GM21529 (cell line): ENCODE measurements around the gene FAM120B.
"Not testable (repeated sequence)": the region's sequence is repeated elsewhere in the genome, so short reads cannot be mapped to it uniquely, and the experiment has no call there.

ENCODE experiments used
- ATAC-seq: cut with Tn5 transposase; IDR thresholded peaks from one replicate; pipeline ENCODE4 v1.9.1; 2021; ENCODE audit not compliant: unreplicated experiment

FAM120B gene

DNA sequence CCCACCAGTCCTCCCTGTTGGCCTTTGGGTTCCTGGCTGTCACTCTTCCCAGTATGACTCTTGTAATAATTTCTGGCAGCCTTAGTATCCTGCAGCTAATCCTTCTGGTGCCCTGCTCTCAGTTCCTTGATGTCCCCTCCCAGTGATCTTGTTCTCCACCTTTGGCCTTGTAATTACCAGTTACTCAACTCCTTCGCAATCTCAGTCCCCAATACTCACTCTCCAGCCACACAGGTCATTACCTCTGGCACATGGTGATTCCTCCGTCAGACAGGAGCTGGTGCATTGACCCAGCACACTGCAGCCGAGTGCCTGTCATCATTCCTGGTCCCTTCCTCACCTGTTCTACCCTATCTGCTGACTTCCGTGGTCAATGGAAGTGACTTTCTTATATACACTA, 101.4 kb downstream of the FAM120B start:
- no peak for ATAC-seq

- ATAC-seq: not testable (repeated sequence)
Measured at GRCh38 chr6:170409746-170410145, 103.2 kb downstream of the FAM120B start.

- ATAC-seq: no peak
Measured at GRCh38 chr6:170410241-170410640, 103.7 kb downstream of the FAM120B start.

DNA sequence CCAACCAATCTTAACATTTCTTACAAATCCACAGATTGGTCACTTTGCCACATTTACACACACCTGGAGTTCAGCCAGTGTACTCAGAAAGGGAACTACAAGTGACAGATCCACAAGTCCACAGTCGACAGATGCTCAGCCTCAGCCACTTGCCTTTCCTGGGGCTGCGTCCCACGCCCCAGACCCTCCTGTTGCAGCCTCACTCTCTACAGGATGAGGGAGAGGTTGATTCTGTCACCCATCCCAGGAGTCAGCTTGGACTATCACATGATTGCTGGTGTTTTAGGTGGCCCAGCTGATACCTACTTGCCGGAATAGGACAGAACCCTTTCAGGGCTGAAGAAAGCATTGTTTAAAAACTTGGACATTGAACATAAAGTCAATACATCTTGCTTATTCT, 108.8 kb downstream of the FAM120B start:
- ATAC-seq: no peak

DNA sequence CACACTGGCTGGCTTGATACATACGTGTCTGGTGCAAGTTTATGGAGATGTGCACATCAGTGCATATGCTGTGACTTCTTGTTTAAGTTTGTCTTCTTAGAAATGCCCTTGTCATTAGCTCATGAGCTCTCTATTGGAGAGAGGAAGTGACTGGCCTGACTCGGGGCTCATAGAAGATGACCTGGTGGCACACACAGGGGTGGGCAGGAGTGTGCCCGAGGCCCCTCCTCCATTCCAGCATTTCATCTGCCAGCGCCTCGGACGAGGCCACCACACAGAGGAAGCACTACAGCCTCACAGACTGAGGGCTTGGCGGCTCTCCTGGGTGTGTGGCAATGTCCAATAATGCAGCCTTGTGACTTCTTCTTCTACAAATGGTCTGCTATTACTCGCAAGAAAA, 109.7 kb downstream of the FAM120B start:
- no peak for ATAC-seq

GRCh38 chr6:170416959-170417606, 110.5 kb downstream of the FAM120B start:
- ATAC-seq: no peak

- no peak for ATAC-seq
Measured at GRCh38 chr6:170417881-170418280, 111.3 kb downstream of the FAM120B start.

DNA sequence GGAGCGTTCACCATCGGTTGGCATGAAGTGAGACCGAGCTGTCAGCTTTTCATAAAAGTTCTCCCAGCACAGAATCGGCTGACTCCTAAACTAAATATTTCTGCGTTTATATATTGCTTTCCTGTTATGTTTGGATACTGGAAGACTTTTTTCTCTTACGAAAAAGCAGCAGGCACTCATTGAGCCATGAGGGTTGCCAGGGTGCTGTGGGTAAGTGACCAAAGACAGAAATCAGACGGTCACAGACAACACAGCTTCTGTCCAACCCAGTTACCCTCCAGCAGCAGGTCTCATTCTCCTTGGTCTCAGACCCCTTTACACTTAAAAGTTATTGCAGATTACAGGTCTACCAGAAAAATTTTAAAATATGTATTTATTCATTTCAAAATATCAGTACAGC, 113.7 kb downstream of the FAM120B start:
- ATAC-seq: no peak

DNA sequence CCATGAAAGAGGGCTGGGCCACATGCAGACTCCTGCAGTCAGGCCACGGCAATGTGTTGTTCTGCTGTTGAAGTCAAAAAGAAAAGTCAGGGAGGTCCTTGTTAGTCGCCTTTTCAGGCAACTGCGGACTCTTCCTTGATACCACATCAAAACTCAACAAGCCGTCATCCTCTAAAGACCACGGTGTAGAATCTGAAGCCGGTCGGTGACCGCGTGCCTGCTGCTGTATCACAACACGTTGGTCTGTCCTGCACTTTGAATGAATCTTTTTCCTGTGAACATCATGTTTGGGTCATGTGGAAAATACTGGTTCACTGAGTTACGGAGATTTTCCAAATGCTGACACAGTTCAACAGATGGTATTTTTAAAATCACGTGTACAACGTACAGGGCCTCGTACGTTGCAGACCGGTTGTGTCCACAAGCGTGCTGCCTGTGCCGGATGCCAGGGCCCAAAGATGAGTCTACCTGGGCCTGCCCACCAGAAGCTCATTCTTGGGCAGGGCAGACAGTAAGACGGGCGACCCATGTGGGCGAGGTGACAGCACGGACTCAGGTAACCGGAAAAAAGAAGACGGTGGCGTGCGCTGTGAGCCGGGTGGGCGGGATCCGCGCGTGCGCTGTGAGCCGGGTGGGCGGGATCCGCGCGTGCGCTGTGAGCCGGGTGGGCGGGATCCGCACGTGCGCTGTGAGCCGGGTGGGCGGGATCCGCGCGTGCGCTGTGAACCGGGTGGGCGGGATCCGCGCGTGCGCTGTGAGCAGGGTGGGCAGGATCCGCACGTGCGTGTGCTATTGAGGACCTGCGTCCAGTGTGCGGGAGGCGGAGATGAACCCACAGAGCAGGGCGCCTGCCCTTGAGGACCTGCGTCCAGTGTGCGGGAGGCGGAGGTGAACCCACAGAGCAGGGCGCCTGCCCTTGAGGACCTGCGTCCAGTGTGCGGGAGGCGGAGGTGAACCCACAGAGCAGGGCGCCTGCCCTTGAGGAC, 114.5 kb downstream of the FAM120B start:
- no peak for ATAC-seq

GRCh38 chr6:170421921-170422320, 115.4 kb downstream of the FAM120B start:
- no peak for ATAC-seq

GRCh38 chr6:170423030-170423429, 116.5 kb downstream of the FAM120B start:
- no peak for ATAC-seq

DNA sequence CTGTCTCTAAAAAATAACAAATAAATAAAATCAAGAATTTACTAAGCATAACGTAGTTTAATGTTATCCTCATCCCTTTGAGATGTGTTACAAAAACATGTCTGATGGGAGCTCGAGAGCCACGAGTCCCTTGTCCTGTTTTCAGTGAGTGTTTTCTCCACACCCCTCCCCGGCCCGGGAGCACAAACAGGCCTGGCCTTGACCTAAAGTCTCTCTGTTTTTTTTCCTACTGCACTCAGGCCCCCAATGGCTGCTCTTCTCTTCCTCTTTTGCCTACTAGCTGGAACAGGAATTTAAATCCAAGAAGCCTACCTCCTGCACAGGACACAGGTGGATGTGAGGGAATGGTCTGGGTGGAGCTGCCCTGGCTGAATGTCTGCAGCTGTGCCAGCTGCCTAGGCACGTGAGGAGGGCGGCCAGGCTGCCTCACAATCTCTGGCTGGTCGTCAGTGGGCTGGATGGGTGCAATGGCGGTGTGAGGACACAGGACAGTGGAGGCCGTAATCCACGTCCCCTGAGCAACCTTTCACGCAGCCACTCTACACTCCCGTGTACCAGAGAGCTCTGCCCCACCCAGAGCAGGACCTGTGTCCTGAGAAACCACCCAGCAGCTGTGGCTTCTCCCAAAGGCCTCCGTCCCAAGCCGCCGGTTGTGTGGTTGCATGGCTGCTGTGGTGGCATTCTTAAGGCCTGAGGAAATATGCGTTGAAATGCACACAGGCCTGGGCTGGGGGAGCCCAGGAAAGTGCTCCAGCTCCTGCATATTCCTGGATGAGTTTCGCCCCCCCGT, 117.5 kb downstream of the FAM120B start:
- no peak for ATAC-seq

- ATAC-seq: no peak
Measured at GRCh38 chr6:170424604-170425126, 118.1 kb downstream of the FAM120B start.

- no peak for ATAC-seq
Measured at GRCh38 chr6:170429450-170429849, 122.9 kb downstream of the FAM120B start.

DNA sequence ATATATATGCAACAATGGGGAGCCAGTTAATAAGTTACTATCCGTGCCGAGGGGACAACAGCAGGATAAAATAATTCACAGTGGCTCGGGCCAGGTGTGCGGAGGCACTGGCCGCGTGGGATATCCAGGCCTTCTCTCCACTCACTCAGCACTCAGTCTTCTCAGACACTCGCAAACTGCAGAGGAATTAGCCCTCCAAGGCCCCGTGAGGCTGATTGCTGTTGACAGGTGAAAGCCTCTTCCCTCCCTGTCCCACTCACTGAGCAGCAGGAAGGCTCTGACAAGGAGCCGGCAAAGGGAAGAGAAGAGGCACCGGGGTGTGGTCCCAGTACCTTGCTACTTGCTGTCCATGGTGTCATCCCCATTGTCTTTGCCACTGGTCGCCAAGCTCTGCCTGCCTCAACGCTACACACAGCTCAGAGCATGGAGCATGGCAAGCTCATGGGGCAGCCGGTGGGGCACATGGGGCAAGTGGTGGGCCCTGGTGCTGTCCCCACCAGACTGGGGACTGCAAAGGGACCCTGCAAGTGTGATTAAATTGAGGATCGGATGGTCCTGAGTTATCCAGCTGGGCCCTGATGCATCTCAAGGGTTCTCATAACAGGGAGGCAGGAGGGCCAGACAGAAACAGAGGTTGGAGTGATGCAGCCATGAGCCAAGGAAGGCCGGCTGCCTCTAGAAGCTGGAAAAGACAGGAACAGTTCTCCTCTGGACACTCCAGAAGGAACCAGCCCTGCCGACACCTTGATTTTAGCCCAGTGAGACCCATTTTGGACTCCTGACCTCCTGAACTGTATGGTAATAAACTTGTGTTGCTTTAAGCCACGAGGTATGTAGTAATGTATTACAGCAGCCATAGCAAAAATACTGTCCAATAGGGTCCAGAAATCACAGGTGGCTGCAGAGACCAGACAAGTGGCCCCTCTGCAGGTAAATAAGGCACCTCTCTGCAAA, 126.9 kb downstream of the FAM120B start:
- ATAC-seq: no peak

- no peak for ATAC-seq
Measured at GRCh38 chr6:170434117-170434820, 127.7 kb downstream of the FAM120B start.

DNA sequence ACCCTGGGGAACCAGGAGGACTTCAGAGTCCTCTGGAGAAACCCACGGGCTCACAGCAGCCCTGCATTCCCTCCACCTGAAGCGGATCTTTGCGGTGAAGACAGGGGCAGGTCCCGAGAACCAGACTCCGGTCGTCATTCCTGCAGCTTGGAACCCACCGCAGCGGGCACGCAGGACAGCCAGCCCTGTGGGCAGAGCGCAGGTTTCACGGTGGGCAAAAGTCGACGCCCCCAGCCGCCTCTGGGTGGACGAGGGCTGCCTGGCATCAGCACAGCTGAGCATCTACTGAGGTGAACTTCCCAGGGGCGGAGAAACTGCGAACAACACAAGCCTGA, 128.2 kb downstream of the FAM120B start:
- ATAC-seq: no peak

DNA sequence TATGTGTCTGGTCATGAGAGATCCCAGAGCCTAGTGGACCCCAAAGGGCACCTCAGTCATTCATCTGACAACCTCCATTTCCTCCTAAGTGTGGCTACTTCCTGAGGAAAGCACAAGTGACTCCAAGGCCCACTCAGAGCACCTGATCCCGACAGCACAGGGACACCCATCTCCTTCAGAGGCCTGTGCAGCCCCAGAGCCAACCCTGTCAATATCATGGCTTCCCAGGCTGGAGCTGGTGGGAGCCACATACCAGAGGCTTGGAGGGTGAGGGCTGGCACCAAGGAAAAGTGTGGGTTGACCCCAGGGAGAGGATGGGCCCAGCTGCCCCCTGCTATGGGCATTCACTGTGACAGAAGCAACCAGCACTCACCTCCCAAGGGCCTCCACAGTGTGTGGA, 129.2 kb downstream of the FAM120B start:
- no peak for ATAC-seq

DNA sequence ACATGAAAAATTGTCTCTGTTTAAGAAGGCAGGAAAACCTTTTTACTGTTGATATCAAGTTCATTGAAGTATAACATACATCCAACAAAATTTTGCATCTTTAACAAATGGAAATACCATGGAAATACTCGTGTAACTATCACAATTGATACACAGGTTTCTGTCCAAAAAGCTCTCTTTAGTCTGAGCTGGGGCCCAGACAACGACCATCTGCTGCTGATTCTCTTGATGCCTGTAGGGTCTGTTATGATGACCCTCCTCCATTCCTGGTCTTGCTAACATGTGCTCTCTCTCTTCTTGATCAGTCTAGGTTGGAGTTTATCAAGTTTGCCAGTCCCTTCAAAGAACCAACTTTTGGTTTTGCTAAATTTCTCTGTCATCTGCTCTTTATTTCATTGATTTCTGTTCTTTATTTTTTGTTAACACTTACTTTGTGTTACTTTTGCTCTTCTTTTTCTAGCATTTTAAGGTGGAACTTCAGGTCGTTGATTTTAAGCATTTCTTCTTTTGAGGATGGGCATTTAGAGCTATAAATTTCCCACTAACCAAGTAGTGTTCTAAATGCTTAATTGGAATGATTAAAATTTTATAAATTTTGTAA, 129.8 kb downstream of the FAM120B start:
- ATAC-seq: no peak
